HEK293 (cell line): ENCODE measurements around the gene CYP39A1.

Experiments
- CTCF ChIA-PET: fragments of 350-600 bp; formaldehyde crosslinking; extraction: SDS; loops from one replicate; lab custom pipeline; 2021; ENCODE audit warnings: antibody characterized with exemption; lab: Yijun Ruan, JAX
- POLR2A ChIA-PET: fragments of 300-600 bp; formaldehyde crosslinking; extraction: SDS; loops from one replicate; lab custom pipeline; 2020; ENCODE audit warnings: antibody characterized with exemption, inconsistent platforms; lab: Yijun Ruan, JAX
- H3K27ac ChIP-seq: fragments of 200-500 bp; sonication (Bioruptor generic); 2 replicates; pipeline ENCODE4 v1.5.1; 2014; ENCODE audit warnings: low read depth, low read length, control low read depth, inconsistent platforms; ENCODE audit errors: extremely low read depth
- H3K36me3 ChIP-seq, 2 experiments: fragments of 200-500 bp in 1 of 2; sonication (Bioruptor generic) in 1 of 2; 1 replicate in 1 of 2; 2 replicates in 1 of 2; pipeline ENCODE4 v1.5.1; 2014 to 2017; ENCODE audit warnings: inconsistent platforms in 2 of 2, low read length in 2 of 2; ENCODE audit not compliant: control insufficient read depth in 2 of 2, insufficient read depth in 1 of 2
- H3K4me1 ChIP-seq: fragments of 200-500 bp; sonication (Bioruptor generic); 2 replicates; pipeline ENCODE4 v1.5.1; 2014; ENCODE audit warnings: mild to moderate bottlenecking, low read length, inconsistent platforms; ENCODE audit not compliant: control insufficient read depth, insufficient read depth
- H3K4me3 ChIP-seq: 2 replicates; pipeline ENCODE4 v1.5.1; 2011; ENCODE audit warnings: low read depth, mild to moderate bottlenecking, control low read depth, low read length, moderate library complexity
- H3K9me3 ChIP-seq: fragments of 200-500 bp; sonication (Bioruptor generic); 2 replicates; pipeline ENCODE4 v1.5.1; 2014; ENCODE audit warnings: low read depth, low read length, inconsistent platforms; ENCODE audit not compliant: control insufficient read depth, insufficient read depth
- BCL11A ChIP-seq: fragments of 450-650 bp; formaldehyde crosslinking; IDR thresholded peaks from 2 replicates; pipeline ENCODE4 v1.5.1; 2016; ENCODE audit warnings: low read depth, missing biosample characterization, missing genetic modification characterization
- BCL11B ChIP-seq: fragments of 450-650 bp; formaldehyde crosslinking; IDR thresholded peaks from 2 replicates; pipeline ENCODE4 v1.5.1; 2016; ENCODE audit warnings: low read depth, missing biosample characterization, missing genetic modification characterization
- GLIS1 ChIP-seq: fragments of 450-650 bp; formaldehyde crosslinking; IDR thresholded peaks from 2 replicates; pipeline ENCODE4 v1.5.1; 2016; ENCODE audit warnings: missing biosample characterization, missing genetic modification characterization
- HIC1 ChIP-seq: fragments of 450-650 bp; formaldehyde crosslinking; IDR thresholded peaks from 2 replicates; pipeline ENCODE4 v1.5.1; 2016; ENCODE audit warnings: missing biosample characterization, missing genetic modification characterization
- HOXA7 ChIP-seq: sonication (generic); formaldehyde crosslinking; IDR thresholded peaks from 2 replicates; pipeline ENCODE4 v1.8.1; 2022; ENCODE audit warnings: missing genetic modification reagents, borderline replicate concordance
- KLF1 ChIP-seq: fragments of 450-650 bp; formaldehyde crosslinking; IDR thresholded peaks from 2 replicates; pipeline ENCODE4 v1.5.1; 2016; ENCODE audit warnings: missing biosample characterization, missing genetic modification characterization
- MEIS1 ChIP-seq: sonication (generic); formaldehyde crosslinking; IDR thresholded peaks from 2 replicates; pipeline ENCODE4 v1.8.1; 2022; ENCODE audit warnings: missing genetic modification reagents, mild to moderate bottlenecking, borderline replicate concordance
- SCRT1 ChIP-seq: fragments of 450-650 bp; formaldehyde crosslinking; IDR thresholded peaks from 2 replicates; pipeline ENCODE4 v1.5.1; 2016; ENCODE audit warnings: missing biosample characterization, missing genetic modification characterization, borderline replicate concordance
- ZBTB17 ChIP-seq: fragments of 450-650 bp; formaldehyde crosslinking; IDR thresholded peaks from 2 replicates; pipeline ENCODE4 v1.5.1; 2016; ENCODE audit warnings: missing biosample characterization, missing genetic modification characterization
- ZNF132 ChIP-seq: fragments of 450-650 bp; formaldehyde crosslinking; IDR thresholded peaks from 2 replicates; pipeline ENCODE4 v1.5.1; 2017; ENCODE audit warnings: missing biosample characterization, missing genetic modification characterization, borderline replicate concordance
- ZNF146 ChIP-seq: fragments of 450-650 bp; formaldehyde crosslinking; IDR thresholded peaks from 2 replicates; pipeline ENCODE4 v1.5.1; 2016; ENCODE audit warnings: missing biosample characterization, missing genetic modification characterization
- ZNF148 ChIP-seq: fragments of 450-650 bp; formaldehyde crosslinking; IDR thresholded peaks from 2 replicates; pipeline ENCODE4 v1.5.0; 2017; ENCODE audit warnings: missing biosample characterization, missing genetic modification characterization, borderline replicate concordance
- ZNF280C ChIP-seq: fragments of 450-650 bp; formaldehyde crosslinking; IDR thresholded peaks from 2 replicates; pipeline ENCODE4 v1.5.1; 2016; ENCODE audit warnings: missing biosample characterization, missing genetic modification characterization
- ZNF350 ChIP-seq: fragments of 450-650 bp; formaldehyde crosslinking; IDR thresholded peaks from 2 replicates; pipeline ENCODE4 v1.5.0; 2017; ENCODE audit warnings: missing biosample characterization, mild to moderate bottlenecking, missing genetic modification characterization
- ZNF37A ChIP-seq: fragments of 450-650 bp; IDR thresholded peaks from 2 replicates; pipeline ENCODE4 v1.5.1; 2018; ENCODE audit warnings: missing biosample characterization, missing genetic modification characterization
- ZNF561 ChIP-seq: fragments of 450-650 bp; IDR thresholded peaks from 2 replicates; pipeline ENCODE4 v1.5.1; 2018; ENCODE audit warnings: missing biosample characterization, missing genetic modification characterization, borderline replicate concordance
- ZNF626 ChIP-seq: fragments of 450-650 bp; sonication (Bioruptor Pico); formaldehyde crosslinking; IDR thresholded peaks from 2 replicates; pipeline ENCODE4 v1.5.1; 2018; ENCODE audit warnings: missing biosample characterization, missing genetic modification characterization, inconsistent platforms
- ZNF792 ChIP-seq: fragments of 450-650 bp; formaldehyde crosslinking; IDR thresholded peaks from 2 replicates; pipeline ENCODE4 v1.5.1; 2016; ENCODE audit warnings: missing biosample characterization, missing genetic modification characterization
- ZNF843 ChIP-seq: fragments of 450-650 bp; formaldehyde crosslinking; IDR thresholded peaks from 2 replicates; pipeline ENCODE4 v1.5.1; 2016; ENCODE audit warnings: missing biosample characterization, missing genetic modification characterization
- ZSCAN16 ChIP-seq: fragments of 450-650 bp; formaldehyde crosslinking; IDR thresholded peaks from 2 replicates; pipeline ENCODE4 v1.5.1; 2016; ENCODE audit warnings: missing biosample characterization, missing genetic modification characterization

The CYP39A1 gene

GRCh38 chr6:46592740-46593139 lies 59.9 kb downstream of the CYP39A1 start (continued):
- TF ChIP-seq ZNF148 (tag by site-specific recombination) (no peak), ZNF561 (tag by site-specific recombination) (no peak)

GRCh38 chr6:46592046-46592445 lies 60.6 kb downstream of the CYP39A1 start:
- H3K27ac ChIP-seq, result no peak overlapping the region
- H3K4me3 ChIP-seq, result no peak overlapping the region
- TF ChIP-seq ZNF280C (tag by site-specific recombination), result no peak
- no peak for TF ChIP-seq HIC1 (tag by site-specific recombination)
- TF ChIP-seq BCL11A (tag by site-specific recombination), result no peak
- TF ChIP-seq ZNF843 (tag by site-specific recombination), result no peak
- TF ChIP-seq ZSCAN16 (tag by site-specific recombination), result no peak
- no peak for TF ChIP-seq ZNF146
- TF ChIP-seq ZNF37A, result no peak
- TF ChIP-seq MEIS1 (CRISPR knock-in tag), result no peak
- TF ChIP-seq ZNF132, result no peak
- no peak for TF ChIP-seq SCRT1 (tag by site-specific recombination)
- no peak for TF ChIP-seq KLF1 (tag by site-specific recombination)
- TF ChIP-seq ZNF350 (tag by site-specific recombination), result no peak
- no peak for TF ChIP-seq ZNF626 (tag by site-specific recombination)
- no peak for TF ChIP-seq GLIS1
- no peaks in the 10 kb centered on the region; the same call in none of the 2 replicates for H3K9me3 ChIP-seq
- no peaks in the 10 kb centered on the region for H3K4me1 ChIP-seq
- ChIA-PET POLR2A (no interaction called here), CTCF (no interaction called here)
- H3K36me3 ChIP-seq, result no peaks in the 10 kb centered on the region

GRCh38 chr6:46590765-46591164 lies 61.9 kb downstream of the CYP39A1 start:
- H3K4me1 ChIP-seq, result no peaks in the 10 kb centered on the region
- ChIA-PET CTCF (interaction anchor here (1.3 kb wide), 1 partner anchor 370 kb away, joined by 3 read pairs; no protein-coding TSS in a partner anchor), POLR2A (no interaction called here)
- H3K36me3 ChIP-seq, result no peaks in the 10 kb centered on the region
- no peak overlapping the region for H3K4me3 ChIP-seq
- no peak for TF ChIP-seq ZBTB17 (tag by site-specific recombination)
- no peak for TF ChIP-seq SCRT1 (tag by site-specific recombination)
- no peak for TF ChIP-seq ZNF148 (tag by site-specific recombination)
- TF ChIP-seq ZNF792, result no peak
- no peak for TF ChIP-seq BCL11B (tag by site-specific recombination)
- TF ChIP-seq HOXA7 (CRISPR knock-in tag), result no peak
- no peak overlapping the region for H3K27ac ChIP-seq
- no peaks in the 10 kb centered on the region; the same call in none of the 2 replicates for H3K9me3 ChIP-seq
